Myocyte (in vitro differentiated cells): ENCODE data around the gene CD9. TPM values are rescaled to one million over a fixed set of nuclear protein-coding genes. Genes with fewer than 3 reads are reported as not detected.

Experiments used
- DNase-seq: peaks from one replicate; pipeline ENCODE4 v3.0.0-alpha.2; 2012; ENCODE audit warnings: low read depth
- total RNA-seq: library from RNA; depleted of rRNA; stranded (reverse); fragments of >200 nt; gene quantifications from 2 replicates; pipeline ENCODE4 v1.2.3, GENCODE V29; 2014

The CD9 gene
- total RNA-seq, 1 donor from 2014 or later, result 22.7 TPM

- peak; percentile 99 for DNase-seq
Observed at GRCh38 chr12:6215932-6216494, 15.8 kb downstream of the CD9 start.

GRCh38 chr12:6216581-6216980 lies 16.4 kb downstream of the CD9 start:
- no peak for DNase-seq

- no peak for DNase-seq
Observed at GRCh38 chr12:6218347-6218925, 18.2 kb downstream of the CD9 start.

- no peak for DNase-seq
Observed at GRCh38 chr12:6219980-6220379, 19.8 kb downstream of the CD9 start.

- no peak for DNase-seq
Observed at GRCh38 chr12:6221146-6221545, 20.9 kb downstream of the CD9 start.

GRCh38 chr12:6222078-6222654 lies 22.0 kb downstream of the CD9 start:
- DNase-seq, result no peak

GRCh38 chr12:6223545-6223944 lies 23.3 kb downstream of the CD9 start:
- DNase-seq, result no peak

GRCh38 chr12:6224550-6224949 lies 24.4 kb downstream of the CD9 start:
- peak; percentile 86 for DNase-seq

- no peak for DNase-seq
Observed at GRCh38 chr12:6225630-6226001, 25.4 kb downstream of the CD9 start.

- no peak for DNase-seq
Observed at GRCh38 chr12:6226002-6226678, 25.9 kb downstream of the CD9 start.

- DNase-seq, result no peak
Observed at GRCh38 chr12:6226679-6227051, 26.5 kb downstream of the CD9 start.

- peak; percentile 82 for DNase-seq
Observed at GRCh38 chr12:6228535-6229223, 28.5 kb downstream of the CD9 start.

- DNase-seq, result peak; percentile 86
Observed at GRCh38 chr12:6229224-6230218, 29.3 kb downstream of the CD9 start.

GRCh38 chr12:6230321-6231110 lies 30.3 kb downstream of the CD9 start:
- no peak for DNase-seq

GRCh38 chr12:6231359-6232268 lies 31.4 kb downstream of the CD9 start:
- no peak for DNase-seq

GRCh38 chr12:6233121-6233971 lies 33.1 kb downstream of the CD9 start:
- DNase-seq, result no peak

GRCh38 chr12:6234214-6234613 lies 34.0 kb downstream of the CD9 start:
- no peak for DNase-seq

GRCh38 chr12:6234906-6235305 lies 34.7 kb downstream of the CD9 start:
- DNase-seq, result no peak
